SU-DHL-6 (cell line): ENCODE measurements around the gene ZSWIM5.
"Not testable (repeated sequence)": the region's sequence is repeated elsewhere in the genome, so short reads cannot be mapped to it uniquely, and the experiment has no call there.

ENCODE experiments used
- EZH2phosphoT487 ChIP-seq: fragments of 200-600 bp; sonication (generic), shearing (Covaris generic); conservative IDR thresholded peaks from 2 replicates; pipeline ENCODE4 v1.6.1; 2018; ENCODE audit warnings: mild to moderate bottlenecking, antibody characterized with exemption, low read length, moderate library complexity, mixed read lengths
- TF ChIP-seq, protein P1 (sequence below): fragments of 200-600 bp; sonication (generic); IDR thresholded peaks from one replicate; pipeline ENCODE4 v1.5.1; 2017; ENCODE audit warnings: antibody characterized with exemption, mild to moderate bottlenecking, low read length, moderate library complexity; ENCODE audit not compliant: insufficient read depth, poor library complexity, severe bottlenecking

DNA sequence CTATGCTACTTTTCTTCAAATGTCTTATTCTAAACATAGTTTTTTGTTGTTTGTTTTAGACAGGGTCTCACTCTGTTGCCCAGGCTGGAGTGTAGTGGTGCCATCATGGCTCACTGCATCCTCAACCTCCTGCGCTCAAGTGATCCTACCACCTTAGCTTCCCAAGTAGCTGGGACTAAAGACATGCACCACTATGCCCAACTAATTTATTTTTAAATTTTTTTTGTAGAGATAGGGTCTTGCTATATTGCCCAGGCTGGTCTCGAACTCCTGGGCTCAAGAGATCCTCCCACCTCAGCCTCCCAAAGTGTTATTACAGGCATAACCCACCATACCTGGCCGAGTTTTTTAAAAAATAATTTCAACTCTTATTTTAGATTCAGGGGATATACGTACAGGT lies 143.9 kb downstream of the ZSWIM5 start:
- TF ChIP-seq, protein P1, sequence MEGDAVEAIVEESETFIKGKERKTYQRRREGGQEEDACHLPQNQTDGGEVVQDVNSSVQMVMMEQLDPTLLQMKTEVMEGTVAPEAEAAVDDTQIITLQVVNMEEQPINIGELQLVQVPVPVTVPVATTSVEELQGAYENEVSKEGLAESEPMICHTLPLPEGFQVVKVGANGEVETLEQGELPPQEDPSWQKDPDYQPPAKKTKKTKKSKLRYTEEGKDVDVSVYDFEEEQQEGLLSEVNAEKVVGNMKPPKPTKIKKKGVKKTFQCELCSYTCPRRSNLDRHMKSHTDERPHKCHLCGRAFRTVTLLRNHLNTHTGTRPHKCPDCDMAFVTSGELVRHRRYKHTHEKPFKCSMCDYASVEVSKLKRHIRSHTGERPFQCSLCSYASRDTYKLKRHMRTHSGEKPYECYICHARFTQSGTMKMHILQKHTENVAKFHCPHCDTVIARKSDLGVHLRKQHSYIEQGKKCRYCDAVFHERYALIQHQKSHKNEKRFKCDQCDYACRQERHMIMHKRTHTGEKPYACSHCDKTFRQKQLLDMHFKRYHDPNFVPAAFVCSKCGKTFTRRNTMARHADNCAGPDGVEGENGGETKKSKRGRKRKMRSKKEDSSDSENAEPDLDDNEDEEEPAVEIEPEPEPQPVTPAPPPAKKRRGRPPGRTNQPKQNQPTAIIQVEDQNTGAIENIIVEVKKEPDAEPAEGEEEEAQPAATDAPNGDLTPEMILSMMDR: not testable (repeated sequence)
- TF ChIP-seq EZH2phosphoT487: not testable (repeated sequence)
